AG04450 (cell line): Measurements from ENCODE around the gene S1PR1. TPM values are rescaled to one million over a fixed set of nuclear protein-coding genes. Genes with fewer than 3 reads are reported as not detected.
"Not testable (repeated sequence)": the region's sequence is repeated elsewhere in the genome, so short reads cannot be mapped to it uniquely, and the experiment has no call there.

Source experiments
- CTCF ChIA-PET: fragments of 300-600, 350-600 bp; formaldehyde crosslinking; extraction: SDS; loops from one replicate; lab custom pipeline; 2022; ENCODE audit warnings: antibody characterized with exemption, inconsistent platforms; lab: Charles Lee
- POLR2A ChIA-PET: fragments of 350-600 bp; formaldehyde crosslinking; extraction: SDS; loops from one replicate; lab custom pipeline; 2021; ENCODE audit warnings: antibody characterized with exemption, inconsistent platforms; lab: Yijun Ruan, JAX
- DNase-seq: peaks from one replicate; pipeline ENCODE4 v3.0.0-alpha.2; 2011; ENCODE audit warnings: low read depth, low spot score
- H3K27ac ChIP-seq: one replicate; pipeline ENCODE4 v1.5.1; 2012; ENCODE audit warnings: low read depth, low read length, control low read depth
- H3K27me3 ChIP-seq: one replicate; pipeline ENCODE4 v1.6.0; 2012; ENCODE audit warnings: low read length; ENCODE audit not compliant: control insufficient read depth, insufficient read depth
- H3K4me3 ChIP-seq: 2 replicates; pipeline ENCODE4 v1.5.1; 2011; ENCODE audit warnings: mild to moderate bottlenecking, low read depth, low read length, control low read depth
- H3K9me3 ChIP-seq: 2 replicates; pipeline ENCODE4 v1.5.1; 2012; ENCODE audit warnings: low read length; ENCODE audit not compliant: control insufficient read depth, insufficient read depth
- polyA minus RNA-seq: library from RNA; depleted of rRNA, polyadenylated mRNA; stranded (reverse); fragments of >200 nt; gene quantifications from 2 replicates; pipeline ENCODE4 v1.2.3, GENCODE V29; 2011; rRNA and poly(A)+ RNA removed
- polyA plus RNA-seq: library from polyadenylated mRNA; depleted of rRNA; stranded (reverse); fragments of >200 nt; gene quantifications from 2 replicates; pipeline ENCODE4 v1.2.3, GENCODE V29; 2011; rRNA removed
- TF ChIP-seq, protein P1 (sequence below): IDR thresholded peaks from 2 replicates; pipeline ENCODE4 v1.5.1; 2011; ENCODE audit warnings: low read depth, low read length, control low read depth, inconsistent platforms

The S1PR1 gene
- polyA plus RNA-seq (35.8 and 38.1 TPM in 2 replicates), polyA minus RNA-seq (43.7 and 50.3 TPM in 2 replicates)

DNA sequence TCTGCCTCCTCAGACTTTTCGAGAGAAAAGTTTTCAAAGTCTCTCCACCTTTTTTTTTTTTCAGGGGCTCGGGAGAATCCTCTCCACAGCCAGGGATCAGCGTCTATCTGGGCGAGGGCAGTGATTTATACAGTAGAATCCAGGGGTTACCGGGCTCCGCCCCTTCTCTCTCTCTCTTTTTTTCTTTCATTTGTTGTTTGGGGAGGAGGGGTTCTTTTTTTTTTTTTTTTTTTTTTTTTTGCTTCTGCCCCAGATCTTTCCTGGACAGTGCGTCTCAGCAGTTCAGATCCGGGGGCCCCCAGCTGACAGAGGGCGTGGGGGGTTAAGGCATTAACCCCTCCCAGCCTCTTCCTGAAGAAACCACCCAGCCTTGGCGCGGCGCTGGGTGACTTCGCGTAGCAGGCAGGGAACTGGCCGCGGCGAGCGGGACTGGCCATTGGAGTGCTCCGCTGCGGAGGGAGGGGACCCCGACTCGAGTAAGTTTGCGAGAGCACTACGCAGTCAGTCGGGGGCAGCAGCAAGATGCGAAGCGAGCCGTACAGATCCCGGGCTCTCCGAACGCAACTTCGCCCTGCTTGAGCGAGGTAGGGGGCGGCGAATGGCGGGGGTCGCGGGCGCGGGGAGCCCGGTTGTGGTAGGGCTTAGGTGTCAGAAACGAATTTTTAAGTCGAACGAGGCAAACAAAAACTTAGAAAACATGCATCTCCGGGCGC is at the start of gene S1PR1:
Gene S1PR1 (plus strand): TSS at position 504 of the 713 bp plus-strand sequence. CDS start 1,966 bp downstream, outside the sequence.
- DNase-seq, result no peak
- Histone ChIP-seq H3K27ac (peak within 1 kb of the TSS; percentile 70), H3K4me3 (peak within 1 kb of the TSS; percentile 80), H3K9me3 (no peaks in the 10 kb centered on the region; the same call in 1 of the 2 replicates), H3K27me3 (no peaks in the 10 kb centered on the region)
- ChIA-PET CTCF (interaction anchor here (0.7 to 5.0 kb wide), 5 partner anchors 15 to 758 kb away, joined by 3 to 73 read pairs (median 3); no protein-coding TSS in a partner anchor), POLR2A (interaction anchor here (0.7 to 2.5 kb wide), 9 partner anchors 36 to 326 kb away, joined by 3 to 17 read pairs (median 4); partner anchors contain the start of gene DPH5)
- TF ChIP-seq, protein P1, sequence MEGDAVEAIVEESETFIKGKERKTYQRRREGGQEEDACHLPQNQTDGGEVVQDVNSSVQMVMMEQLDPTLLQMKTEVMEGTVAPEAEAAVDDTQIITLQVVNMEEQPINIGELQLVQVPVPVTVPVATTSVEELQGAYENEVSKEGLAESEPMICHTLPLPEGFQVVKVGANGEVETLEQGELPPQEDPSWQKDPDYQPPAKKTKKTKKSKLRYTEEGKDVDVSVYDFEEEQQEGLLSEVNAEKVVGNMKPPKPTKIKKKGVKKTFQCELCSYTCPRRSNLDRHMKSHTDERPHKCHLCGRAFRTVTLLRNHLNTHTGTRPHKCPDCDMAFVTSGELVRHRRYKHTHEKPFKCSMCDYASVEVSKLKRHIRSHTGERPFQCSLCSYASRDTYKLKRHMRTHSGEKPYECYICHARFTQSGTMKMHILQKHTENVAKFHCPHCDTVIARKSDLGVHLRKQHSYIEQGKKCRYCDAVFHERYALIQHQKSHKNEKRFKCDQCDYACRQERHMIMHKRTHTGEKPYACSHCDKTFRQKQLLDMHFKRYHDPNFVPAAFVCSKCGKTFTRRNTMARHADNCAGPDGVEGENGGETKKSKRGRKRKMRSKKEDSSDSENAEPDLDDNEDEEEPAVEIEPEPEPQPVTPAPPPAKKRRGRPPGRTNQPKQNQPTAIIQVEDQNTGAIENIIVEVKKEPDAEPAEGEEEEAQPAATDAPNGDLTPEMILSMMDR, result no peak

DNA sequence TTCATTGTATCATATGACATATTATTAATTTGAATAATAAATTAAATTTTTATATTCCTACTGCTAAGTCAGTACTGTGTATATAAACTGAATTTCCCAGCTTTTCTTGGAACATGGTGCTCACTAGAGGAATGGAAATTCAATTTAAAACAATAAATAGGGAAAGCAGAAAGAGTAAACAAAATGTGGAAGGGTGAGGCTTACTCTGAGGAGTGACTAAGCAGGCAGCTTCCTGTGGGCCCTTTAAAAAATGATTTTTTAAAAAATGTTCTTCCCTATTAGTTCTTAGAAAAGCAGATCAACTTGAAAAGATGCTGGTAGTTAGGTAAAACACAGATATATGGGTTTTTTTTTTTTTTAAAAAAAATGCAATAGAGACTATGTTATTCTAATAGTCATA is 49.5 kb upstream of the S1PR1 start:
- no peak for DNase-seq
- ChIA-PET CTCF (interaction anchor here (0.6 to 1.6 kb wide), 4 partner anchors 9 to 641 kb away, joined by 3 to 9 read pairs (median 6); no protein-coding TSS in a partner anchor), POLR2A (interaction anchor here (0.7 to 0.8 kb wide), 4 partner anchors 13 to 67 kb away, joined by 4 to 6 read pairs (median 4); no protein-coding TSS in a partner anchor)
- Histone ChIP-seq H3K9me3 (no peaks in the 10 kb centered on the region), H3K4me3 (no peak overlapping the region), H3K27me3 (no peaks in the 10 kb centered on the region), H3K27ac (no peak overlapping the region)
- TF ChIP-seq, protein P1, result no peak

DNA sequence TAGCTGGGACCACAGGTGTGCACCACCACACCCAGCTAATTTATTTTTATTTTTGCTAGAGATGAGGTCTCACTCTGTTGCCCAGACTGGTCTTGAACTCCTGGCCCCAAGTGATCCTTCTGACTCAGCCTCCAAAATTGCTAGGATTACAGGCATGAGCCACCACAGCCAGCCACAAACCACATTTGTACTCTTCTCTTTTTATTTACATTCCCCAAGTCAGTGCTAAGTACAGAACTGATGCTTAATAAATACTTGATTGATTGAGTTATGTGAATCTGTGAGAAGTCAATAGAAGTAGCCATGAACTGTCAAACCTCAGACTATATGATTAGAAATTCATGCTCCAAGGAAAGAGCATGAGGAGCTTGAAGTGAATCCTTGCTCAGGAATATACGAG is 48.5 kb upstream of the S1PR1 start:
- DNase-seq, result no peak
- ChIA-PET POLR2A (interaction anchor here (1.4 kb wide), 1 partner anchor 12 kb away, joined by 4 read pairs; no protein-coding TSS in a partner anchor), CTCF (interaction anchor here (1.6 kb wide), 1 partner anchor 50 kb away, joined by 9 read pairs; no protein-coding TSS in a partner anchor)
- no peaks in the 10 kb centered on the region for H3K9me3 ChIP-seq
- H3K27ac ChIP-seq, result no peak overlapping the region
- no peak overlapping the region for H3K4me3 ChIP-seq
- TF ChIP-seq, protein P1, result no peak
- H3K27me3 ChIP-seq, result no peaks in the 10 kb centered on the region

- H3K27me3 ChIP-seq, H3K9me3 ChIP-seq, DNase-seq, CTCF ChIA-PET, H3K4me3 ChIP-seq, H3K27ac ChIP-seq: not testable (repeated sequence)
- POLR2A ChIA-PET, result interaction anchor here (1.4 kb wide), 1 partner anchor 12 kb away, joined by 4 read pairs; no protein-coding TSS in a partner anchor
Measured at GRCh38 chr1:101188968-101189367, 47.9 kb upstream of the S1PR1 start.

GRCh38 chr1:101190441-101190840 is 46.4 kb upstream of the S1PR1 start:
- no peak for DNase-seq
- Histone ChIP-seq H3K9me3 (no peaks in the 10 kb centered on the region), H3K4me3 (no peak overlapping the region), H3K27me3 (no peaks in the 10 kb centered on the region), H3K27ac (no peak overlapping the region)
- ChIA-PET CTCF (no interaction called here), POLR2A (interaction anchor here (1.1 kb wide), 1 partner anchor 10 kb away, joined by 4 read pairs; no protein-coding TSS in a partner anchor)
- TF ChIP-seq, protein P1, result no peak
